Coronary artery (tissue), 2 donors: Measurements from ENCODE around the gene DCLRE1B.
A peak's percentile ranks its signal among the peaks of the same experiment; 100 is the strongest.

Experiments
- DNase-seq: peaks from one replicate; pipeline ENCODE4 v3.0.0-alpha.2; 2017; ENCODE audit warnings: low spot score
- H3K27ac ChIP-seq, 2 donors: fragments of 200-600 bp; sonication (generic); one replicate each; pipeline ENCODE4 v1.5.1; 2016 to 2019
- H3K4me3 ChIP-seq: fragments of 200-600 bp; sonication (generic); 2 replicates; pipeline ENCODE4 v1.5.1; 2016; ENCODE audit warnings: mild to moderate bottlenecking, moderate library complexity
- TF ChIP-seq, protein P1 (sequence below): fragments of 200-600 bp; sonication (generic); IDR thresholded peaks from one replicate; pipeline ENCODE4 v1.5.1; 2019; ENCODE audit warnings: antibody characterized with exemption

The DCLRE1B gene

DNA sequence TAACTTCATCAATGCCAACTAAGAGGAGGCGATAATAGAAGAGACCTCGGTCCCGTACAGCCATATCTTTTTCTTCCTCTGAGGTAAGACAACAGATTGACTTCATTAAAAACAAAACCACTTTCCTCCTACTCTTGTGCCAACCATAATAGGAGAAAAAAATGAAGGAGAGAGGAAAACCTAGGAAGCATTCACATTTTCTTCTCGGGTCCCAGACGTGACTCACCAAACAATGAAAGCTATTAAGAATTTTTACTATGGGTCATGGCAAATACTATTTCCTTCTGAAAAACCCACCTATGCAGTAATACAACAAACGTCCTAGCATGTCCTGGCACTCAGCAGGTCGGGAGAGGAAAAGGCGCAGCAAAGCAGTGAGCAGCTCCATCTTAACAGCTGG is 9.2 kb upstream of the DCLRE1B start:
- no peak for DNase-seq
- no peak overlapping the region for H3K27ac ChIP-seq
- TF ChIP-seq, protein P1, sequence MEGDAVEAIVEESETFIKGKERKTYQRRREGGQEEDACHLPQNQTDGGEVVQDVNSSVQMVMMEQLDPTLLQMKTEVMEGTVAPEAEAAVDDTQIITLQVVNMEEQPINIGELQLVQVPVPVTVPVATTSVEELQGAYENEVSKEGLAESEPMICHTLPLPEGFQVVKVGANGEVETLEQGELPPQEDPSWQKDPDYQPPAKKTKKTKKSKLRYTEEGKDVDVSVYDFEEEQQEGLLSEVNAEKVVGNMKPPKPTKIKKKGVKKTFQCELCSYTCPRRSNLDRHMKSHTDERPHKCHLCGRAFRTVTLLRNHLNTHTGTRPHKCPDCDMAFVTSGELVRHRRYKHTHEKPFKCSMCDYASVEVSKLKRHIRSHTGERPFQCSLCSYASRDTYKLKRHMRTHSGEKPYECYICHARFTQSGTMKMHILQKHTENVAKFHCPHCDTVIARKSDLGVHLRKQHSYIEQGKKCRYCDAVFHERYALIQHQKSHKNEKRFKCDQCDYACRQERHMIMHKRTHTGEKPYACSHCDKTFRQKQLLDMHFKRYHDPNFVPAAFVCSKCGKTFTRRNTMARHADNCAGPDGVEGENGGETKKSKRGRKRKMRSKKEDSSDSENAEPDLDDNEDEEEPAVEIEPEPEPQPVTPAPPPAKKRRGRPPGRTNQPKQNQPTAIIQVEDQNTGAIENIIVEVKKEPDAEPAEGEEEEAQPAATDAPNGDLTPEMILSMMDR = no peak
- H3K4me3 ChIP-seq = no peak overlapping the region

DNA sequence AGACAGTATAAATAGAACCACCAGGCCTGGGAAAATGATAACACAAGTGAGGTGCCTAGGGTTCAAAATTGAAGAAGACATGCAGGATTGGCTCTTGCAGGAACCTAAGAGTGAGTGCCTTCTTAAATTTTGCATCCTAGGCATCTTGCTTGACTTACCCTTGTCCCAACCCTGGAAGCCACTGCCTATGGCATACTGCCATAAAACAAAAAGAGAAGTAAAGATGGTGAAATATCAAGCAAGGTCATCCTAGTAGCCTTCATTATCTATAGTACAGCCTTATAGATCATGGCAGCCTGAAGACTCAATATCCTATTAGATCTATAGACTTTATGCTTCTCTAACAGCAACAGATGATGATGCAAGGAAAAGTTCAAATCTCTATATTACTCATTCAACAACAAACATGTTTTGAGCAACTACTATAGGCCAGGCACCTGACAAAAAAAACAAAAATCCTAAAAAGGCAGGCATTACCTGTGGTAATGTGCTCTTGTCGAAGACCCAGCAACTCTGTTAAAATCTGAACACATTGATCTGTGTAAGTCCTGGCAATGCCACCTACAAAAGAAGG is 6.8 kb upstream of the DCLRE1B start:
- Histone ChIP-seq H3K27ac (peak overlapping the region; percentile 18 to 25), H3K4me3 (no peak overlapping the region)
- DNase-seq = no peak
- TF ChIP-seq, protein P1 = no peak

DNA sequence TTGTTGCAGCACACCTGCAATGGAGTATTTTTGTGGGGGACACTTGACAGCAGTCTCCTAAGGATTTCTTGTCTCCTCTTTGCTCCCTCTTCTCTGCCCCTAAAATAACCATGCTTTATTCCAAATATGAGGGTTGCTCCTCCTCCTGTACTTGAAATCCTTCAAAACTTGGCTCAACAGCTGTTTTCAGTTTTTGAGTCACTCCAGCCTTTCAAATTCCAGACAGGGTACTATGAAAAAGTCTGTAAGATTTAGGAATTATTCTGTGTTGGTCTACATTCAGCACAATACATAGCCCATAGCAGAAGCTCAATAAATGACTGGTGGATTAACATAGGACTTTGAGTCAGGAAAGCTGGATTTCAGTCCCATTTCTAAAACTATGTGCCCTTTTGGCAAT is 6.0 kb upstream of the DCLRE1B start:
- TF ChIP-seq, protein P1 = no peak
- no peak for DNase-seq
- H3K27ac ChIP-seq = peak overlapping the region; percentile 25 to 55
- H3K4me3 ChIP-seq = no peak overlapping the region

DNA sequence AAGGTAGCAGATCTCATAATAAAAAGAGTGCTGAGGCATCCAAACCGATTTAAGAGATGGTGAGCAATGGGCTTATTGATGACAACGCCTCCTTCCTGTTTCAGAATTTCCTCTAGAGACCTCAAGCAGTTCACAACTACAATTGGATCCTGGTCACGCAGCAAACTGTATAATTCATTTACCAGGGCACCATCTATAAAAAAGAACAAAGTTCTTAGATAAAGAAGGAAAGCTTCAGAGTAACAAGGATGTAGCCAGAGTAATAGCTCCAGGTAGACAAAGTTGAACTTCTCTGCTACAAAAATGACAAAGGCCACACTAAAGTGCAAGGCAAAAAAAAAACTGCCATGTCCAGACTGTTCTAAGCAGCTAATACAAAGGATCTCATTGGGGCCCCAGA is 3.9 kb upstream of the DCLRE1B start:
- no peak for DNase-seq
- Histone ChIP-seq H3K27ac (no peak overlapping the region), H3K4me3 (no peak overlapping the region)
- TF ChIP-seq, protein P1 = no peak

DNA sequence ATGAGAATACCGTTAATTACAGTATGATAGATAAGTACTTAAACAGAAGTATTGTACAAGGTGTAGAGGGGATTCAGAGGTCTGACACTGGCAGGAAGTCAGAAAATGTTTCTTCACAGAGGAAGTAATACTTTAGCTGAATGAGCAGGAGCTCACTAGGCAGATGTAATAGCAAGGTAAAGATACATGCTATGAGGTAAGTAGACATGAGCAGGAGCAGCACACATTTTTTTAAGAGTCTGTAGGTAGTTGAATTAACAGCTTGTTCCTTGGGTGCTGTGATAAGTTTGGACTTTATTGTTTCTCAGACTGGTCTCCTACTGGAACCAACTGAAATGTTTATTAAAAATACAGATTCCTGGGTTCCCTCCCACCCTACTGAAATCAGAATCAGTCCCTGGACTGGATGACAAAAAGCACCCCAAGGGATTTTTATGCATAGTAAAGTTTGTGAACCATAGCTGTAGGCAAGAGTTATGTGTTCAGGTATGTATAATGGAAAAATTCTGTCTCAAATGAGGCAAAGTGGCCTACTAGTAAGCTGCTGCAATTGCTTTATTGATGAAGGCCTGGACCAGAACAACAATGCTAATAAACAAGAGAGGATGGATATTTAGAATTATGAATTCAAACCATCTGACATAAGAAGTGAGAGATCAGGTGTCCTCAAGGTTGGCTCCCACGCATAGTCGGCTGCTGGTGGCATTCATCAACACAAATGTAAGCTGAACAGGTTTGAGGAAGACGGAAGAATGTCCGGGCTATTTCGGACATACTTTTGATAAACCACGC is 1.4 kb upstream of the DCLRE1B start:
- TF ChIP-seq, protein P1 = no peak
- peak overlapping the region; percentile 84 to 94 for H3K27ac ChIP-seq

DNA sequence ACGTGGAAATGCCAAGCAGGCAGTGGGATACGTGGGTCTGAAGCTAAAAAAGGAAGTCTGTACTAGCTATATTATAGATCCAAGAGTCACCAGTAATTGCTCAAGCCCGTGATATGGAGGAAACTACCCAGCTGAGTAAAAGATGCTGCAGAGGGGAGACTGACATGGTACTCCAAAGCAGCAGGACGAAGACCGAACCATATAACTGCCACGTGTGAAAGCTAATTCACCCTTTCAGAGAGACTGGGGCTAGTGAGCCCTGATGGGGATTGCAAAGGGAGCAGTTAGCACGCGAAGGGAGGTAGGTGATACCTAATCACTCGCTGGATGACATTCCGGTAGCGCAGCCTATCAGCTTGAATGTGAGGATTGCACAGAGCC is 843 bp upstream of the DCLRE1B start:
- DNase-seq = no peak
- peak overlapping the region; percentile 79 for H3K4me3 ChIP-seq
- peak overlapping the region; percentile 84 to 94 for H3K27ac ChIP-seq
- TF ChIP-seq, protein P1 = no peak

More for the DNA sequence above, 1.4 kb upstream of the DCLRE1B start:
- peak overlapping the region; percentile 79 for H3K4me3 ChIP-seq
- no peak for DNase-seq

DNA sequence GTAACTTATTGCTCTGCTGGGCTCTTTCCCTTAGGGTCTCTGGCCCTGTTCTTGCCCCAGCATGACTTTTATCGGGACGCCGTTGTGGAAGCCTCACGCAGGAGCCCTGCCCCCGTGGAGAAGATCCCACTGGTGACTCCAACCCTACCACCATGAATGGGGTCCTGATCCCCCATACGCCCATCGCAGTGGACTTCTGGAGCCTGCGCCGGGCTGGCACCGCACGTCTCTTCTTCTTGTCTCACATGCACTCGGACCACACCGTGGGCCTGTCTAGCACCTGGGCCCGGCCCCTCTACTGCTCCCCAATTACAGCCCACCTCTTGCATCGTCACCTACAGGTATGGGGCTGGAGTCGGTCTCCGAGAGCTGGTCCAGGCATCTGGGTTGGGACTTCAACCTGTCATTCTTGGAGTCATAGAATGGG is 322 bp downstream of the DCLRE1B start:
- TF ChIP-seq, protein P1 = no peak
- DNase-seq = no peak
- Histone ChIP-seq H3K27ac (peak overlapping the region; percentile 84 to 94), H3K4me3 (peak overlapping the region; percentile 79)
